ENCODE measurements around the gene DCAF10.
"Not testable (repeated sequence)": the region's sequence is repeated elsewhere in the genome, so short reads cannot be mapped to it uniquely, and the experiment has no call there.

Gene DCAF10

GRCh38 chr9:37812773-37813379 lies 12.3 kb downstream of the DCAF10 start:
- no peak for TF ChIP-seq CTCF (conservative IDR thresholded peaks at IDR 0.05; ENCODE audit: low read length)
- H3K4me3 ChIP-seq (ENCODE audit: low read length), result no peak overlapping the region
- no peak for DNase-seq (ENCODE audit: low read depth)

GRCh38 chr9:37818849-37819248 lies 18.3 kb downstream of the DCAF10 start:
- TF ChIP-seq CTCF (conservative IDR thresholded peaks at IDR 0.05; ENCODE audit: low read length), result no peak
- no peak overlapping the region for H3K4me3 ChIP-seq (ENCODE audit: low read length)
- no peak for DNase-seq (ENCODE audit: low read depth)

GRCh38 chr9:37820142-37820541 lies 19.5 kb downstream of the DCAF10 start:
- no peak for TF ChIP-seq CTCF (conservative IDR thresholded peaks at IDR 0.05; ENCODE audit: low read length)
- no peak overlapping the region for H3K4me3 ChIP-seq (ENCODE audit: low read length)
- DNase-seq (ENCODE audit: low read depth), result no peak

- H3K4me3 ChIP-seq (ENCODE audit: low read length); DNase-seq (ENCODE audit: low read depth): not testable (repeated sequence)
Measured at GRCh38 chr9:37825174-37825573, 24.6 kb downstream of the DCAF10 start.

GRCh38 chr9:37827483-37828165 lies 27.0 kb downstream of the DCAF10 start:
- H3K4me3 ChIP-seq (ENCODE audit: low read length), result no peak overlapping the region
- no peak for DNase-seq (ENCODE audit: low read depth)
- no peak for TF ChIP-seq CTCF (conservative IDR thresholded peaks at IDR 0.05; ENCODE audit: low read length)

- no peak for DNase-seq (ENCODE audit: low read depth)
- no peak overlapping the region for H3K4me3 ChIP-seq (ENCODE audit: low read length)
- TF ChIP-seq CTCF (conservative IDR thresholded peaks at IDR 0.05; ENCODE audit: low read length), result no peak
Measured at GRCh38 chr9:37835821-37836220, 35.2 kb downstream of the DCAF10 start.

- TF ChIP-seq CTCF (conservative IDR thresholded peaks at IDR 0.05; ENCODE audit: low read length), result no peak
- H3K4me3 ChIP-seq (ENCODE audit: low read length), result no peak overlapping the region
- DNase-seq (ENCODE audit: low read depth), result no peak
Measured at GRCh38 chr9:37836386-37836785, 35.8 kb downstream of the DCAF10 start.
